ENCODE measurements around the gene POM121.
"Not testable (repeated sequence)": the region's sequence is repeated elsewhere in the genome, so short reads cannot be mapped to it uniquely, and the experiment has no call there.

DNA sequence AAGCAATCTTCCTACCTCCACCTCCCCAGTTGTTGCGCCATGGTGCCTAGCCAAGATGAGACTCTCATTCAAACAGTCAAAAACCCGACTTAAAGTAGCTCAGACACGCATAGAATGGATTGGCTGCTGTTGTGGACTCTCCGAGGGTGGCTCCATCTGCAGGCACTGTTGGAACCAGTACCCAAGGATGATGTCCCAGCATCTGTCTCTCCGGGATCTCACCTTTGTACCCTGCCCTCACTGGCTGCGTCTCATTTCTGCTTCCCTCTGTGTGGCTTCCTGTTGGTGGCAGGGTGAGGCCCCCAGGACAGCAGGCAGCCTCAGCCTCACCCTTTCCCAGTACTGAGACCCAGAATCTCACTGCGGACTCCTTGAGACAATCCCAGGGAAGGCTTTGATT is 49.9 kb downstream of the POM121 start:
- not testable (repeated sequence) for TF ChIP-seq CSDC2 (CRISPR knock-in tag; IDR thresholded peaks at IDR 0.05); PATZ1 (CRISPR knock-in tag; IDR thresholded peaks at IDR 0.05; ENCODE audit: borderline replicate concordance); CSRNP3 (CRISPR knock-in tag; IDR thresholded peaks at IDR 0.05); BACH2 (CRISPR knock-in tag; IDR thresholded peaks at IDR 0.05; ENCODE audit: borderline replicate concordance); SNAI2 (CRISPR knock-in tag; IDR thresholded peaks at IDR 0.05); ZNF70 (CRISPR knock-in tag; IDR thresholded peaks at IDR 0.05); OSR1 (CRISPR knock-in tag; IDR thresholded peaks at IDR 0.05); RARB (CRISPR knock-in tag; IDR thresholded peaks at IDR 0.05); ISL1 (CRISPR knock-in tag; IDR thresholded peaks at IDR 0.05); ZC3H10 (CRISPR knock-in tag; IDR thresholded peaks at IDR 0.05)
- TF ChIP-seq, protein P1, sequence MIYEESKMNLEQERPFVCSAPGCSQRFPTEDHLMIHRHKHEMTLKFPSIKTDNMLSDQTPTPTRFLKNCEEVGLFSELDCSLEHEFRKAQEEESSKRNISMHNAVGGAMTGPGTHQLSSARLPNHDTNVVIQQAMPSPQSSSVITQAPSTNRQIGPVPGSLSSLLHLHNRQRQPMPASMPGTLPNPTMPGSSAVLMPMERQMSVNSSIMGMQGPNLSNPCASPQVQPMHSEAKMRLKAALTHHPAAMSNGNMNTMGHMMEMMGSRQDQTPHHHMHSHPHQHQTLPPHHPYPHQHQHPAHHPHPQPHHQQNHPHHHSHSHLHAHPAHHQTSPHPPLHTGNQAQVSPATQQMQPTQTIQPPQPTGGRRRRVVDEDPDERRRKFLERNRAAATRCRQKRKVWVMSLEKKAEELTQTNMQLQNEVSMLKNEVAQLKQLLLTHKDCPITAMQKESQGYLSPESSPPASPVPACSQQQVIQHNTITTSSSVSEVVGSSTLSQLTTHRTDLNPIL (CRISPR knock-in tag; IDR thresholded peaks at IDR 0.05; ENCODE audit: low read depth) = not testable (repeated sequence)

All from SK-N-SH treated with all-trans-retinoic acid at 6 μM for 48 hours (cell line).